Endothelial cell of umbilical vein (primary cell): Measurements from ENCODE around the gene KCNJ6. TPM values are rescaled to one million over a fixed set of nuclear protein-coding genes. Genes with fewer than 3 reads are reported as not detected.

Source experiments
- BruUV-seq: library from RNA; stranded (reverse); fragments of 400-500 nt; replicated peaks from 2 replicates; lab custom pipeline; 2021; lab: Mats Ljungman, UMichigan
- CTCF ChIA-PET: fragments of 300-600, 350-600 bp; sonication (Branson Sonifier 250); formaldehyde crosslinking; loops from one replicate; lab custom pipeline; 2021; ENCODE audit warnings: antibody characterized with exemption, inconsistent platforms; lab: Charles Lee
- POLR2A ChIA-PET: fragments of 300-600, 350-600 bp; sonication (Branson Sonifier 250); formaldehyde crosslinking; loops from one replicate; lab custom pipeline; 2021; ENCODE audit warnings: antibody characterized with exemption, inconsistent platforms; lab: Charles Lee
- DNase-seq: peaks from one replicate; pipeline ENCODE4 v3.0.0-alpha.2; 2011; ENCODE audit warnings: low read depth, low spot score
- FAIRE-seq: peaks from 2 replicates; lab custom pipeline; 2011; peaks lifted over from hg19 to GRCh38; lab: Jason Lieb, UNC
- H2AFZ ChIP-seq: 2 replicates; pipeline ENCODE4 v1.6.0; 2012; ENCODE audit warnings: low read depth, low read length, control low read depth, inconsistent platforms
- H3K27ac ChIP-seq: 2 replicates; pipeline ENCODE4 v1.5.1; 2011; ENCODE audit warnings: low read depth, mild to moderate bottlenecking, control low read depth, low read length, moderate library complexity; ENCODE audit not compliant: insufficient read depth
- H3K27me3 ChIP-seq, 2 experiments: 2 replicates each; pipeline versions ENCODE4 v1.6.0 to v1.6.1; 2011; ENCODE audit warnings: low read length in 2 of 2, mixed read lengths in 1 of 2; ENCODE audit not compliant: control insufficient read depth in 2 of 2, insufficient read depth in 2 of 2
- H3K36me3 ChIP-seq, 2 experiments: 2 replicates in 1 of 2; 3 replicates in 1 of 2; pipeline ENCODE4 v1.5.1; 2011; ENCODE audit warnings: low read length in 2 of 2, mild to moderate bottlenecking in 1 of 2, moderate library complexity in 1 of 2; ENCODE audit not compliant: control insufficient read depth in 2 of 2, insufficient read depth in 2 of 2; ENCODE audit errors: extremely low read depth in 1 of 2
- H3K4me1 ChIP-seq: 3 replicates; pipeline ENCODE4 v1.5.1; 2011; ENCODE audit warnings: mild to moderate bottlenecking, low read length; ENCODE audit not compliant: control insufficient read depth, insufficient read depth; ENCODE audit errors: extremely low read depth
- H3K4me2 ChIP-seq: 2 replicates; pipeline ENCODE4 v1.6.1; 2011; ENCODE audit warnings: low read length, control low read depth, mixed read lengths; ENCODE audit not compliant: insufficient read depth
- H3K4me3 ChIP-seq, 3 experiments: fragments of 200-600 bp in 1 of 3; sonication (generic), shearing (Covaris generic) in 1 of 3; replicated peaks in 1 of 3; 2 replicates each; pipeline ENCODE4 v1.5.1; 2011 to 2016; ENCODE audit warnings: control low read depth in 3 of 3, low read length in 3 of 3, mild to moderate bottlenecking in 2 of 3, inconsistent platforms in 1 of 3, low read depth in 1 of 3, moderate library complexity in 1 of 3; ENCODE audit not compliant: insufficient read depth in 1 of 3
- H3K79me2 ChIP-seq: 2 replicates; pipeline ENCODE4 v1.6.0; 2012; ENCODE audit warnings: low read length, inconsistent platforms; ENCODE audit not compliant: control insufficient read depth, insufficient read depth
- H3K9ac ChIP-seq: replicated peaks from 2 replicates; pipeline ENCODE3; 2011; ENCODE audit warnings: low read length, control low read depth; ENCODE audit not compliant: insufficient read depth; ENCODE audit errors: extremely low read depth
- H3K9me1 ChIP-seq: replicated peaks from 3 replicates; pipeline ENCODE4 v1.6.0; 2011; ENCODE audit warnings: mild to moderate bottlenecking, low read length; ENCODE audit not compliant: control insufficient read depth, insufficient read depth; ENCODE audit errors: extremely low read depth
- H3K9me3 ChIP-seq: replicated peaks from 2 replicates; pipeline ENCODE4 v1.5.1; 2012; ENCODE audit warnings: low read length, inconsistent platforms; ENCODE audit not compliant: control insufficient read depth, insufficient read depth
- H4K20me1 ChIP-seq: replicated peaks from 2 replicates; pipeline ENCODE3; 2011; ENCODE audit warnings: mild to moderate bottlenecking, low read length; ENCODE audit not compliant: control insufficient read depth, insufficient read depth; ENCODE audit errors: extremely low read depth
- CTCF ChIP-seq, 2 donors: IDR thresholded peaks; 1 replicate in 1 of 2; 2 replicates in 1 of 2; pipeline ENCODE4 v1.5.1; 2011; ENCODE audit warnings: low read length in 2 of 2, mild to moderate bottlenecking in 2 of 2, moderate library complexity in 2 of 2, control low read depth in 1 of 2, inconsistent platforms in 1 of 2, low read depth in 1 of 2; ENCODE audit not compliant: insufficient read depth in 1 of 2; ENCODE audit errors: extremely low read depth in 1 of 2
- EZH2 ChIP-seq: IDR thresholded peaks from 2 replicates; pipeline ENCODE4 v1.6.1; 2012; ENCODE audit warnings: borderline replicate concordance, low read depth, mild to moderate bottlenecking, moderate library complexity, low read length, inconsistent platforms; ENCODE audit not compliant: severe bottlenecking
- FOS ChIP-seq: IDR thresholded peaks from 2 replicates; pipeline ENCODE4 v1.6.1; 2011; ENCODE audit warnings: mild to moderate bottlenecking, low read length, moderate library complexity, borderline replicate concordance; ENCODE audit not compliant: insufficient read depth
- GATA2 ChIP-seq: IDR thresholded peaks from 2 replicates; pipeline ENCODE4 v1.7.0; 2011; ENCODE audit warnings: low read depth, mild to moderate bottlenecking, moderate library complexity, mixed read lengths, low read length; ENCODE audit not compliant: insufficient read length, insufficient read depth
- JUN ChIP-seq: IDR thresholded peaks from 2 replicates; pipeline ENCODE4 v1.6.1; 2011; ENCODE audit warnings: borderline replicate concordance, low read depth; ENCODE audit not compliant: insufficient read length, insufficient read depth
- MAX ChIP-seq: IDR thresholded peaks from 2 replicates; pipeline ENCODE4 v1.6.1; 2011; ENCODE audit not compliant: insufficient read depth, insufficient read length
- MYC ChIP-seq: IDR thresholded peaks from one replicate; pipeline ENCODE4 v1.6.1; 2011; ENCODE audit warnings: mild to moderate bottlenecking, low read depth, low read length
- POLR2A ChIP-seq: IDR thresholded peaks from 2 replicates; pipeline ENCODE4 v1.6.1; 2012; ENCODE audit warnings: low read depth, mild to moderate bottlenecking, control low read depth, low read length
- POLR2AphosphoS5 ChIP-seq: IDR thresholded peaks from 2 replicates; pipeline ENCODE4 v1.6.1; 2012; ENCODE audit warnings: low read depth, mild to moderate bottlenecking, control low read depth, low read length, moderate library complexity; ENCODE audit not compliant: insufficient read depth
- dilution Hi-C: fragments of 300-500 bp; cut with MboI; formaldehyde crosslinking; loops from one replicate; pipeline ENCODE4 v1.15.0; 2019; ENCODE audit warnings: low sequenced_read_pairs; ENCODE audit not compliant: extremely low pct_ligation_motif_present
- intact Hi-C: fragments of 100-400 bp; cut with micrococcal nuclease; formaldehyde crosslinking; loops from one replicate; pipeline ENCODE4 v1.10.0; 2022
- polyA plus RNA-seq, 4 experiments: library from polyadenylated mRNA; depleted of rRNA in 3 of 4; stranded (reverse) in 3 of 4; unstranded in 1 of 4; fragments of >200 nt; gene quantifications; 2 replicates each; pipeline versions ENCODE4 v1.2.1 to v1.2.3, GENCODE V29; 2011 to 2012; ENCODE audit warnings: missing spikeins in 1 of 4
- total RNA-seq: library from RNA; stranded (reverse); gene quantifications from 2 replicates; pipeline ENCODE4 v1.2.3, GENCODE V29; 2021

Gene KCNJ6
- total and polyA plus RNA-seq, 2 donors (not counting 3 experiments of a cell fraction or from before 2014, with no cell fraction given): not detected

- H3K27me3 ChIP-seq: no peaks in the 10 kb centered on the region
- DNase-seq (no peak), FAIRE-seq (no peak)
- no peak overlapping the region for H3K4me2 ChIP-seq
- H3K36me3 ChIP-seq: no peaks in the 10 kb centered on the region
- H2AFZ ChIP-seq: no peak overlapping the region
- H3K9ac ChIP-seq: no peak overlapping the region
- H4K20me1 ChIP-seq: no peaks in the 10 kb centered on the region
- H3K9me1 ChIP-seq: no peaks in the 10 kb centered on the region
- no peak overlapping the region for H3K27ac ChIP-seq
- dilution Hi-C loops (no loop called here), intact Hi-C loops (no loop called here)
- no peak overlapping the region for H3K4me3 ChIP-seq
- CTCF ChIA-PET: no interaction called here
- POLR2A ChIA-PET: no interaction called here
- no peaks in the 10 kb centered on the region for H3K4me1 ChIP-seq
- no peak for TF ChIP-seq POLR2AphosphoS5
- TF ChIP-seq POLR2A: no peak
- TF ChIP-seq GATA2: no peak
- no peak for TF ChIP-seq JUN
- TF ChIP-seq EZH2: no peak
- no peak for TF ChIP-seq FOS
- TF ChIP-seq MAX: no peak
- TF ChIP-seq MYC: no peak
- no peak for TF ChIP-seq CTCF (IDR thresholded peaks at IDR 0.05; ENCODE audit: extremely low read depth in 1 of 2, insufficient read depth in 1 of 2, low read depth in 1 of 2, low read length in 2 of 2)
- no peaks in the 10 kb centered on the region for H3K79me2 ChIP-seq
- no TSS peak for BruUV-seq
- no peaks in the 10 kb centered on the region for H3K9me3 ChIP-seq
Measured at GRCh38 chr21:37939251-37939650, 23.0 kb upstream of the KCNJ6 start.
